Adrenal gland (tissue), 12 donors: Measurements from ENCODE around the gene GRIN3A. TPM values are rescaled to one million over a fixed set of nuclear protein-coding genes. Genes with fewer than 3 reads are reported as not detected.

Source experiments
- DNase-seq, 7 donors: peaks; one replicate each; pipeline ENCODE4 v3.0.0-alpha.2; 2019 to 2020
- H3K27ac ChIP-seq, 5 donors: fragments of 200-600 bp; sonication (generic) in 4 of 5; 1 replicate in 3 of 5; 2 replicates in 2 of 5; pipeline versions ENCODE4 v1.5.1 to v1.8.0; 2016 to 2020; ENCODE audit warnings: mild to moderate bottlenecking in 1 of 5
- H3K27me3 ChIP-seq: fragments of 200-600 bp; 2 replicates; pipeline ENCODE4 v1.8.0; 2021
- H3K36me3 ChIP-seq, 2 donors: fragments of 200-600 bp; replicated peaks in 1 of 2; 1 replicate in 1 of 2; 2 replicates in 1 of 2; pipeline versions ENCODE4 v1.5.1 to v1.8.0; 2018 to 2022
- H3K4me1 ChIP-seq, 2 donors: fragments of 200-600 bp; replicated peaks in 1 of 2; 1 replicate in 1 of 2; 2 replicates in 1 of 2; pipeline versions ENCODE4 v1.5.1 to v1.8.0; 2018 to 2021
- H3K4me3 ChIP-seq, 4 donors: fragments of 200-600 bp; sonication (generic) in 3 of 4; one replicate each; pipeline ENCODE4 v1.5.1; 2016 to 2018
- H3K9me3 ChIP-seq, 3 donors: fragments of 200-600 bp; sonication (generic) in 1 of 3; replicated peaks in 1 of 3; 1 replicate in 2 of 3; 2 replicates in 1 of 3; pipeline versions ENCODE4 v1.5.1 to v1.8.0; 2016 to 2021
- POLR2A ChIP-seq, 2 donors: fragments of 450-650 bp; IDR thresholded peaks; one replicate each; pipeline ENCODE4 v1.6.1; 2017; ENCODE audit warnings: antibody characterized with exemption in 2 of 2, mild to moderate bottlenecking in 2 of 2, moderate library complexity in 1 of 2
- WGBS, 4 donors: extraction: QIAGEN DNeasy Blood & Tissue Kit in 2 of 4; methylation state at CpG; one replicate each; pipeline versions ENCODE4 v1.1.5 to v1.1.7; 2013 to 2017; 5-methylcytosine and 5-hydroxymethylcytosine counted together
- intact Hi-C, 2 donors: fragments of 100-400 bp; cut with DNase I; formaldehyde crosslinking; loops; one replicate each; pipeline versions ENCODE4 v1.14.1 to v1.15.0; 2022 to 2023
- polyA plus RNA-seq, 3 donors: library from polyadenylated mRNA; stranded (reverse); fragments of 200-250 nt in 2 of 3; fragments of 350-450 nt in 1 of 3; fragmentation: Illumina TruSeq in 1 of 3; extraction: RNeasy Lipid Tissue Mini Kit (QIAGEN cat#74804) in 1 of 3; gene quantifications; one replicate each; pipeline ENCODE4 v1.2.3, GENCODE V29; 2013 to 2014
- total RNA-seq, 9 donors: library from RNA; depleted of rRNA in 4 of 9; stranded (reverse); fragments of >200 nt in 4 of 9; fragments of 120-200 nt in 1 of 9; fragmentation: NEBNext Ultra II Directional in 1 of 9; extraction: Animal tissue kit (Norgen Biotek cat#: 25700) in 1 of 9; gene quantifications; one replicate each; pipeline versions ENCODE4 v1.1.0 to v1.2.4, GENCODE V29; 2013 to 2023
- TF ChIP-seq, protein P1 (sequence below), 6 experiments: fragments of 450-650 bp in 4 of 6; fragments of 200-600 bp in 2 of 6; sonication (generic) in 1 of 6; IDR thresholded peaks; 1 replicate in 5 of 6; 2 replicates in 1 of 6; pipeline versions ENCODE4 v1.5.1 to v1.8.0; 2016 to 2021; ENCODE audit warnings: antibody characterized with exemption in 6 of 6, mild to moderate bottlenecking in 2 of 6, moderate library complexity in 1 of 6
- donor health status: healthy with polysubstance abuse.
- donor health status: Bipolar disorder and iron deficiency.
- donor health status: DM: yes; HTN: yes; CAD: no.
- donor health status: DM: no; HTN: no; CAD: no.
- donor health status: DM: no; HTN: no; CAD: no.
- donor health status: DM: yes; HTN: yes; CAD: no.

Gene GRIN3A
- total and polyA plus RNA-seq, 12 donors, result under 0.01 to 0.22 (median 0.11) TPM; not detected in 2

GRCh38 chr9:101586651-101587050, 151.8 kb downstream of the GRIN3A start:
- Histone ChIP-seq H3K9me3 (no peaks in the 10 kb centered on the region), H3K4me3 (no peak overlapping the region), H3K27me3 (no peaks in the 10 kb centered on the region), H3K36me3 (no peaks in the 10 kb centered on the region), H3K4me1 (no peaks in the 10 kb centered on the region), H3K27ac (no peak overlapping the region)
- peak in 1 of 7 donors; percentile 19 for DNase-seq
- no peak for TF ChIP-seq POLR2A (IDR thresholded peaks at IDR 0.05)
- TF ChIP-seq, protein P1, sequence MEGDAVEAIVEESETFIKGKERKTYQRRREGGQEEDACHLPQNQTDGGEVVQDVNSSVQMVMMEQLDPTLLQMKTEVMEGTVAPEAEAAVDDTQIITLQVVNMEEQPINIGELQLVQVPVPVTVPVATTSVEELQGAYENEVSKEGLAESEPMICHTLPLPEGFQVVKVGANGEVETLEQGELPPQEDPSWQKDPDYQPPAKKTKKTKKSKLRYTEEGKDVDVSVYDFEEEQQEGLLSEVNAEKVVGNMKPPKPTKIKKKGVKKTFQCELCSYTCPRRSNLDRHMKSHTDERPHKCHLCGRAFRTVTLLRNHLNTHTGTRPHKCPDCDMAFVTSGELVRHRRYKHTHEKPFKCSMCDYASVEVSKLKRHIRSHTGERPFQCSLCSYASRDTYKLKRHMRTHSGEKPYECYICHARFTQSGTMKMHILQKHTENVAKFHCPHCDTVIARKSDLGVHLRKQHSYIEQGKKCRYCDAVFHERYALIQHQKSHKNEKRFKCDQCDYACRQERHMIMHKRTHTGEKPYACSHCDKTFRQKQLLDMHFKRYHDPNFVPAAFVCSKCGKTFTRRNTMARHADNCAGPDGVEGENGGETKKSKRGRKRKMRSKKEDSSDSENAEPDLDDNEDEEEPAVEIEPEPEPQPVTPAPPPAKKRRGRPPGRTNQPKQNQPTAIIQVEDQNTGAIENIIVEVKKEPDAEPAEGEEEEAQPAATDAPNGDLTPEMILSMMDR (IDR thresholded peaks at IDR 0.05), result no peak
- intact Hi-C loops, result no loop called here
- 57 to 78% (median 72%) methylated on average over 5 of the region's 5 CpGs for WGBS, 4 donors

GRCh38 chr9:101585740-101586139, 152.7 kb downstream of the GRIN3A start:
- 50 to 76% (median 63%) methylated on average over 3 of the region's 3 CpGs for WGBS, 4 donors
- intact Hi-C loops, result no loop called here
- peak overlapping the region in 2 of 5 donors; percentile 47 to 51 for H3K27ac ChIP-seq
- no peak overlapping the region for H3K4me3 ChIP-seq
- peak in 2 of 7 donors; percentile 11 to 26 for DNase-seq
- H3K9me3 ChIP-seq, result no peaks in the 10 kb centered on the region
- H3K27me3 ChIP-seq, result no peaks in the 10 kb centered on the region
- H3K4me1 ChIP-seq, result no peaks in the 10 kb centered on the region
- TF ChIP-seq, protein P1 (IDR thresholded peaks at IDR 0.05), result no peak
- no peak for TF ChIP-seq POLR2A (IDR thresholded peaks at IDR 0.05)
- no peaks in the 10 kb centered on the region for H3K36me3 ChIP-seq

DNA sequence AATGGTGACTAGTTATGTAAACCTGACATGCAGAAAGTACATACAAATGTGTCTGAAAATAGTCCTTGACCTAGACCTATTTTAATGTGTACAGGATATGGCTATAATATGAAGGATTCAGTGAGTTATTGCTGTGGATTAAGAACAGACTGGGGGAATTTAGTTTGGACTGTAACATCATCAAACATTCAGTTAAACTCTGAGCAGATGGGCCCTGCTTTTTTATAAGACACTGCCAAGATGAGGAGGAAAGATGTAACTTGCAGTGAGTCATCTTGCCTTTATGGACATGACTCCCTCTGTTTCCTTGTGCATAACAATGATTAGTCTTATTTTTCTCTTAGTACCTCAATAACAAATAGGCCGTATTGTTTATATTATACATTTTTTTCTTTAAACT, 155.9 kb downstream of the GRIN3A start:
- no peak overlapping the region for H3K27ac ChIP-seq

GRCh38 chr9:101579711-101580545, 158.5 kb downstream of the GRIN3A start:
- TF ChIP-seq POLR2A (IDR thresholded peaks at IDR 0.05), result no peak
- TF ChIP-seq, protein P1 (IDR thresholded peaks at IDR 0.05), result no peak
- H3K9me3 ChIP-seq, result no peaks in the 10 kb centered on the region
- no peaks in the 10 kb centered on the region for H3K4me1 ChIP-seq
- intact Hi-C loops, result no loop called here
- no peaks in the 10 kb centered on the region for H3K27me3 ChIP-seq
- no peak overlapping the region for H3K4me3 ChIP-seq
- no peaks in the 10 kb centered on the region for H3K36me3 ChIP-seq
- WGBS, 4 donors, result 80 to 86% (median 85%) methylated on average over 6 of the region's 6 CpGs
- H3K27ac ChIP-seq, result no peak overlapping the region
- peak in 2 of 7 donors; percentile 2 to 27 for DNase-seq

More for the DNA sequence above, 155.9 kb downstream of the GRIN3A start:
- Histone ChIP-seq H3K4me1 (no peaks in the 10 kb centered on the region), H3K9me3 (no peaks in the 10 kb centered on the region), H3K27me3 (no peaks in the 10 kb centered on the region), H3K4me3 (no peak overlapping the region), H3K36me3 (no peaks in the 10 kb centered on the region)
- DNase-seq, result no peak
- intact Hi-C loops, result no loop called here
- WGBS, 4 donors, result 61 to 80% (median 69%) methylated on average over 1 of the region's 1 CpG
- TF ChIP-seq, protein P1 (IDR thresholded peaks at IDR 0.05), result no peak
- TF ChIP-seq POLR2A (IDR thresholded peaks at IDR 0.05), result no peak
